HG03342 (cell line): ENCODE measurements around the gene FHDC1.
A peak's percentile ranks its signal among the peaks of the same experiment; 100 is the strongest.

Experiments used
- ATAC-seq: cut with Tn5 transposase; IDR thresholded peaks from one replicate; pipeline ENCODE4 v1.9.1; 2021; ENCODE audit warnings: mild to moderate bottlenecking, moderate library complexity; ENCODE audit not compliant: unreplicated experiment

The FHDC1 gene

GRCh38 chr4:152936446-152937335 is 568 bp downstream of the FHDC1 start:
- ATAC-seq: no peak

- peak; percentile 34 for ATAC-seq
These were observed 1.5 kb downstream of the FHDC1 start for GRCh38 chr4:152937336-152938236.

GRCh38 chr4:152938237-152938947 is 2.3 kb downstream of the FHDC1 start:
- no peak for ATAC-seq

- no peak for ATAC-seq
These were observed 3.5 kb downstream of the FHDC1 start for GRCh38 chr4:152939621-152940020.

GRCh38 chr4:152940461-152940860 is 4.3 kb downstream of the FHDC1 start:
- no peak for ATAC-seq

GRCh38 chr4:152941411-152941810 is 5.3 kb downstream of the FHDC1 start:
- ATAC-seq: no peak

- ATAC-seq: no peak
These were observed 6.2 kb downstream of the FHDC1 start for GRCh38 chr4:152942346-152942745.

GRCh38 chr4:152943672-152944071 is 7.5 kb downstream of the FHDC1 start:
- ATAC-seq: no peak

GRCh38 chr4:152944666-152945320 is 8.7 kb downstream of the FHDC1 start:
- no peak for ATAC-seq

GRCh38 chr4:152945639-152946038 is 9.5 kb downstream of the FHDC1 start:
- ATAC-seq: no peak

- ATAC-seq: no peak
These were observed 10.3 kb downstream of the FHDC1 start for GRCh38 chr4:152946446-152946845.

GRCh38 chr4:152947311-152947710 is 11.2 kb downstream of the FHDC1 start:
- ATAC-seq: no peak

- no peak for ATAC-seq
These were observed 13.8 kb downstream of the FHDC1 start for GRCh38 chr4:152949930-152950329.

GRCh38 chr4:152950402-152951274 is 14.5 kb downstream of the FHDC1 start:
- no peak for ATAC-seq

GRCh38 chr4:152951348-152951747 is 15.2 kb downstream of the FHDC1 start:
- no peak for ATAC-seq

GRCh38 chr4:152953514-152953913 is 17.4 kb downstream of the FHDC1 start:
- no peak for ATAC-seq

GRCh38 chr4:152954741-152955140 is 18.6 kb downstream of the FHDC1 start:
- ATAC-seq: no peak

GRCh38 chr4:152956147-152956546 is 20.0 kb downstream of the FHDC1 start:
- ATAC-seq: no peak

GRCh38 chr4:152956650-152957436 is 20.7 kb downstream of the FHDC1 start:
- no peak for ATAC-seq
